GM21360 (cell line): ENCODE measurements around the gene METRNL.

ENCODE experiments used
- ATAC-seq: cut with Tn5 transposase; IDR thresholded peaks from one replicate; pipeline ENCODE4 v1.9.1; 2021; ENCODE audit warnings: mild to moderate bottlenecking, moderate library complexity; ENCODE audit not compliant: unreplicated experiment

The METRNL gene

DNA sequence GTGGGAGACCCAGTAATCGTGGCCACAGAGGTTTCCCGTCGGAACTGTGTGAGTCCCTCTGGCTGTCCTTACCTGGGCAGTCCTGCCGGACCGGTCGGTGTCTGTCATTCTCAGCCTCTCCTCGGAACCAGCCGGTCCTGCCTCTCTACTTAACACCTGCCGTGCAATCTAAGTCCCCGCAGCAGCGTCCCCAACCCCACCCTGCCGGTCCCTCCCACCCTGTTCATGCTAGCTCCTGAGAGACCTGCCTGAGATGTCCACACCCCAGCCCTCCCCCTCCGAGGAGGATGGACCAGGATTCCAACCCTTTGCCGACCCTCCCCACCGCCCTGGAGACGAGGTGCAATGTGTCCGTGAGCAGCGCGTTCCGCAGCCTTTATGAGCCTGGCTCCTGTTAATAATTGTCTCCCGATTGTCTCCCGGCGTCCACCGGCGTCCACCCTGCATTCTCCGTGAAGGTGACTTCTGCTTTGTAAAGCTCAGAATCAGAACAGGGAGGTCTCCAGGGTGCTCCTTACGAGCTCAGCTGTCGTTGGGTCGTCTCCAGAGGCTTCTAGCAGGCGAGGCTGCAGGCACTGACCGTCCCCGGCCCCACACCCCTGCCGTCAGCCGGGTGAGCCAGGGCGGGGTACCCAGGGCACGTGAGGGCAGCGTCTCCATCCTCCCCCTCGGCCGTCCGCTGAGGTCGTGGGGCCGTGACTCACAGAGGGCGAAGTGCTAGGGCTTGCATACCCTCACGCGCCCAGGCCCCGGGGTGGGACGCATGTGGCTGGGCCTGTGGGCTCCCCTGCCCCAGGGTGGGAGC, 10.1 kb downstream of the METRNL start:
- ATAC-seq: no peak

DNA sequence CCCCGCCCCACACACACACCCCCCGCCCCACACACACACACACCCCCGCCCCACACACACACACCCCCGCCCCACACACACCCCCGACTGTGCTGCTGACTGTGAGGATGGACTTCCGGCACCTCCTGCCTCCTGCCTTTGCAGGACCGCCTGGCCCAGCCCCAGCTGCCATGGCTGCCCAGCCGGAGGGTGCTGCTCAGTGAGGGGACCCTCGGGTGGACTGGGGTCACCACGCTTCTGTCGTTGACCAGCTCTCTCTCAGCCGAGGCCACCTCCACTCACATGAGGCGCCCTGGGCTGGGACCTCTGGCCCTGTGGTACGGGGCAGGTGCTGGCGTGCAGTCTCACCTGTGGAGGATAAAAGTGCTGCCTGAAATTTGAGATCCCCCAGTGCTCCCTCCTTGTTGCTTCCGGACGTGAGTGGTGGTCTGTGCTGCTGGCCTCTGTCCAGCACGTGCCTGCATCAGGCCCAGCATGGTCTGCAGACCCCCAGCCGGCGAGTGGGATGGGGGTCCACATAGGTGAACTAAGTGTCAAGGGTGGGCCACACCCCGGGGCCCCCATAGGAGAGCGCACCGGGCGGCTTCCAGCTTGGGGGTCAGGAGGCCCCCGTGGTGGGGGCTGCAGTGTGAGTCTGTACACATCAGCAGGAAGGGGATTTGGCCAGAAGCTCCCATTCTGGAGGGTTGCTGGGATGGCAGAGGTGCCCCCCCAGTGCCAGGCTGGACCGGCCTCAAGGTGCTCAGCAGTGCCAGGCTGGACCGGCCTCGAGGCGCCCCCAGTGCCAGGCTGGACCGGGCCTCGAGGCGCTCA, 11.2 kb downstream of the METRNL start:
- no peak for ATAC-seq

DNA sequence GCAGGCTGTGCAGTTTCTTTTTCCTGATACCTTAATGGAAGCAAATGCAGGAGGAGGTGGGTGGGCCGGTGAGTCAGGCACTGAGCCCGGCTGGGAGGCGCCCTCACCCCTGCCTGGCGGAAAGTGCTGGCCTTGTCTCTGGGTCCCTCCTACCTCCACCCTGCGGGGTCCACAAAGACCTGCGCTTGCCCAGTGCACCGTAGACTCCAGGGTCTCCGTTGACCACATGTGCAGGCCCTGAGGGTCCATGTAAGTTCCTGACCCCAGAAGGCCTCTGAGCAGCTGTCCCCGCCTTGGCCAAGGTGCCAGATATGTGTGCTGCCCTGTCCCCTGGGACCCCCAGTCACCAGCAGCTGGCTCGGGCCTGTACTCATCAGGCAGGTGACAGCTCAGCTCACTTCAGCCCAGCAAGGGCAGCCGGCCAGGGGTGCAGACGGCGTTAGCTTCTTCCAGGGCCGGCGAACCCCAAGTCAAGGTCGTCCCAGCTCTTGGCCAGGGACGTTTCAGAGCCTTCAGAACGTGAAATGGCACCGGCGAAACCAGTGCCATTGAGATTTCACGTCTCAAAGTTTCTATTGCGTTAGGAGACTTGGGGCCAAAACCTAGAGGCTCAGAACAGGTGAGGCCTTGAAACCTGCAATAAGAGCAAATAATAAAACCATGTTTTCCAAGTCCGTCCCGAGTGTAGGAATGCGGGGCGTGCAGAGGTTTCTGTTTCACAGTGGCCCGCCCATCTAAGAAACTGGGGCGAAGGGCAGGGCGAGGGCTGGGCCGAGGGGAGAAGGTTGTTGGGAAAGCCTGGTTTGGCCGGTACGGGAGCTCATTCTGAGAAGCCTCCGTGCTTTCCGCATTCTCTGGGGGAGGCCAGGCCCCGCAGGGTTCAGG, 12.1 kb downstream of the METRNL start:
- ATAC-seq: no peak

DNA sequence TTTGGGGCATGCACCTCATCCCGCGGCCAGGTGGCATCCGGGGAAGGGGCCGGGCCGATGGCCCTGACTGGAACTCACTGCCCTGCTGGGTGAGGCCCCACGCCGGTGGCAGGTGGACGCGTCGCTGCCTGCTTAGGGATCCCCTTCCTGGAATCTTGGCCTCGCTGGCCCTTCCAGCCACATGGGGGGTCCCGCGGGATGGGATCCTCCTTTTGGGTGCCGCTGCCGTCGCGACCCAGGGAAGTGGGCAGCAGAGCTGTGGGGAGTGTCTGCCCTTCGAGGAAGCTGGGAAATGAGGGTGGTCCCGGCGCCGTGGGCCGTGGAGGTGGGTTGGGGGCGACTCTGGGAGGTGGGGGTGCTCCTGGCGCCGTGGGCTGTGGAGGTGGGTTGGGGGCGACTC, 12.8 kb downstream of the METRNL start:
- no peak for ATAC-seq

DNA sequence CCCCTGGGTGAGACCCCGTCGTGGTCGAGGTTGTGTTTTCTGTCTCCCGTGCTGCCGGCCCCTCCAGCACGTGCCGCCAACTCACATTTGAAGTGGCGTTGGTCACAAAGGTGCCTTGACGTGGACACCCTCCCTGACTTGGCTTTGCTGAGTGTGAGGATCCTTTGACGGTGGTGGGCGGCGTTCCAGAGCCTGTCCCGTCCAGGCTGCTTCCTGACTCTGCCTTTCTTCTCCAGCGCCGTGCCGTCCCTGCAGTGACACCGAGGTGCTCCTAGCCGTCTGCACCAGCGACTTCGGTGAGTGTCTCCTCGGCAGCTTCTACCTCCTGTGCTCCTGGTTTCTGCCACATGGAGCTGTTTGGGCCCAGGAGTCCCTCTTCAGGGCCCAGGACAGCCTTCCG, 13.5 kb downstream of the METRNL start:
- no peak for ATAC-seq

DNA sequence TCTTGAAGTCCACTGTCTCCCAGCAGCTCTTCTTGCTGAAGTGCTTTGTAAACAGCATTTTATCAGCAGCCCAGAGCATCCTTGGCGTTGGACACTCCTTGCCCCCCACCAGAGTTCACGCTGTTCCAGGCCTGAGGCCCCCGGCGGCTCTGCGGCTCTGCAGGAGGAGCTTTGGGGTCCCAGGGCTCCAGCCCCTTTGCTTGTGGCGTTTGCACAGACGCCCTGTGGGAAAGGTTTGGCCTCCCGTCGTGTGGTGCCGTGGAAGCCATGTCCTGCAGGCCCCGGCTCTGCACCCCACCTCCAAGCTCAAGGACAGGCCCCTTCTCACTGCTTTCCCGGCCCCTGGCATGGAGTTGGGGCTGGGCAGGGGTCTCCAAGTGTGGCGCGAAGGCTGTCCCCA, 14.1 kb downstream of the METRNL start:
- ATAC-seq: no peak

DNA sequence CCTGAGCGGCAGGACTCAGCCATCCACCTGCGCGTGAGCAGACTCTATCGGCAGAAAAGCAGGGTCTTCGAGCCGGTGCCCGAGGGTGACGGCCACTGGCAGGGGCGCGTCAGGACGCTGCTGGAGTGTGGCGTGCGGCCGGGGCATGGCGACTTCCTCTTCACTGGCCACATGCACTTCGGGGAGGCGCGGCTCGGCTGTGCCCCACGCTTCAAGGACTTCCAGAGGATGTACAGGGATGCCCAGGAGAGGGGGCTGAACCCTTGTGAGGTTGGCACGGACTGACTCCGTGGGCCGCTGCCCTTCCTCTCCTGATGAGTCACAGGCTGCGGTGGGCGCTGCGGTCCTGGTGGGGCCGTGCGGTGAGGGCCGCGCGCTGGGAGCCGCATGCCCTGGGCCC, 14.9 kb downstream of the METRNL start:
- ATAC-seq: no peak

DNA sequence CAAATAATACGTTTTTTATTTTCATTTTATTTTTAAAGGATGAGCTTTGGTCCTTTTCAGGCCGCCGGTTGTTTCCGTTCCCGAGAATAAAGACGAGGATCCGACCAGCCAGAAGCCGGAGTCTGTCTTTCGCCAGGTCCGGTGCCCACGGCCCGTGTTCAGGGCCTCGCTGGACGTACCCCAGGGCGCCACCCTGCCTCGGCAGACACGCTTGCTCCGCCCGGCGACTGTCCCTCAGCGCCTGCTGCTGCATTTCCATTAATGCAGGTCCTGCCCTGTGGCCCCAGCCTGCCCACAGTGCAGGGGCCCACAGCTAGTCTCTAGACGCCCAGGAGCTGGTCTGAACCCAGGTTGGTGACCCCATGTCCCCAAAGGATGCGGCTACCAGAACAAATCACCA, 15.6 kb downstream of the METRNL start:
- no peak for ATAC-seq

DNA sequence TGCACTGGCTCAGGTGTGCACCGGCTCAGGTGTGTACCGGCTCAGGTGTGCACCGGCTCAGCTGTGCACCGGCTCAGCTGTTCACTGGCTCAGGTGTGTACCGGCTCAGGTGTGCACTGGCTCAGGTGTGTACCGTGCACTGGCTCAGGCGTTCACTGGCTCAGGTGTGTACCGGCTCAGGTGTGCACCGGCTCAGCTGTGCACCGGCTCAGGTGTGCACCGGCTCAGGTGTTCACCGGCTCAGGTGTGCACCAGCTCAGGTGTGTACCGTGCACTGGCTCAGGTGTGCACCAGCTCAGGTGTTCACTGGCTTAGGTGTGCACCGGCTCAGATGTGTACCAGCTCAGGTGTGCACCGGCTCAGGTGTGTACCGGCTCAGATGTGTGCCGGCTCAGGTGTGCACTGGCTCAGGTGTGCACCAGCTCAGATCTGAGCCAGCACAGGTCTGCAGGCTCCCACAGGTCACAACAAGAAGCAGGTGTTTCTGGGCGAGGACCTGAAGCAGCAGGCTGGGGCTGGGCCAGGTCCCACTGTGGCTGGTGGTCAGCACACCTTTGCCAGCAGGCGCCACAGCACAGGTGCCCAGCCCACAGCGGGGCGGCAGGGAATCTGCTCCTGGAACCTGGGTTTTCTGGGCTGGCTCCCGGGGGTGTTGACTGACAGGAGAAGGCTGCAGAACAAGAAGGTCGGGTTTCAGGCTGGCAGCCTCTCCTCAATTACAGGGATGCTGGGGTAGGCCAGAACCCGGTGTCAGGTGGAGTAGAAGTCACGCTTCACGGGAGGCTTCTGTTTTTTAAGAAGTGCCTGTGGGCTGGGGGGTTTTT, 17.2 kb downstream of the METRNL start:
- no peak for ATAC-seq

DNA sequence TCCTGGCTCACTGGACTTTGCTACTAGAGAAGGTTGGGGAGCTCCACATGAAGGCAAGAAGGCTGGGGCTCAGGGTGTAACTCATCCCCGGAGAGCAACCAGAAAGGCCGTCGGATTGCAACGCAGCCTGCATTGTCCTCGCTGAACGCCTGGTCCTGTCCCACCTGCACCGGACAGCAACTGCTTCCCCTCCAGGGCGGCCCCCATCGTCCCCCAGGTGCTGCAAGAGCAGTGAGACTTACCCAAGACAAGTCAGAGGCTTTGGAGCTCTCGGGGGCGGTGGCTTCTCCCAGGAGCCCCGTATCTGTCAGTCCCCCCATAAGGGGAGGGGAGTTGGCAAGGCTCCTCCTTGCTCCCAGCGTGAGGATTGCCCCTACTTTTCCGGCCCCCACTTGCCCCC, 18.4 kb downstream of the METRNL start:
- no peak for ATAC-seq

DNA sequence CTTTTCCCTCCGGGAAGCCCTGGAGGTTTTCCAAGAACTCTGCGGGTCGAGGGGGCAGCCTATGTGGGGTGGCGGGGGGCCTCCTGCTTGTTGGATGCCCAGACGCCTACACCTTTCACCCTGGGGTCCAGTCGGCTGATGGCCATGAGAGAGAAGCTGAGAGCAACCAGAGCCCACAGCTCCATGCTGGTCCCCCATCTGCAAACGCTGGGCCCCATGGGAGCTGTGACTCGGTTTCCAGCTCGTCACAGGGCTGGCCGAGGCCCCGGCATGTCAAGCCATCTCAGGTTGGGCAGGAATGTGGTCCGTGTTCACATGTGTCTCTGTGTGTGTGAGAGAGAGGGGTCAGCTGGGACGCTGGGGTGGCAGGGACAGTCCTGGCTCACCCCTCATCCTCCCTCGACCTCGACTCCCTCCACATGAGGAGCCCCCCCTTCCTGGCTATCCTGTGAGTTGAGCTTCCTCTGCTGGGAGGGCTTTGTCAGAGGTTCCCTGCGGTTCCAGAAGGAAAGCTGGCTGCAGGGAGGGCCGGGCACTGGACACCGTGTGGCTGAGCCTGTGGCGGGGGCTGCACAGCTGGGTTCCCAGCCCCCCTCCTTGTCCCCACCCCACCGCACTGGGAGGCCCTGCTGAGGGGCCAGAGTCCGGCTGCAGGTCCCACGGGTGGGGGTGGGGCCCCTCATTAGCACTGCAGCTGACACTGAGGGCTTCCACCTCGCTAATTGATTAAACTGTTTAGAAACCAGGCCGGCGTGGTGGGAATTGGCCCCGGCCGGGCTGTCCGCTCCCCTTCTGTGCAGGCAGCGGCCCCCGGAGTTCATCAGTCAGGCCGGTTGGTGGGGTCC, 19.1 kb downstream of the METRNL start:
- no peak for ATAC-seq

DNA sequence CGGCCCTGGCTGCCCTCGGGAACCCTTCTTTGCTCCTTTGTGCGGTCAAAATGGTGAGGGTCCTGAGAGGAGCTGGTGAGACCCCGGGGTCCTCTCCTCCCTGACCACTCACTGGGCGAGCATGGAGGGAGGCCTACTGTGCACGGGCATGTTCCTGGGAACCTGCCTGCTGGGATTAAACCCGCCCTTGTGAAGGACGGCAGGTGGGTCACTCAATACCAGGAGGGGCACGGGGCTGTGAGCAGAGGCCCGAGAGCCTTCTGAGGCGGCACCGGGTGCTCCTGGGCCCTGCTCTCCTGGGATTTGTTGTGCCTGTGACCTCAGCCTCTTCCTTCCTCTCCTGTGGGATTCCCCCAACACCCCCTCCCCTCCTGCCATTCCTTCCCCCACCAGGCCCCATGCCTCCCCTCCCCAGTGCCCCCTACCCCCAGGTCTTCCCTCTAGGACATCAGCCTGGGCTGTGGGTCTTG, 19.7 kb downstream of the METRNL start:
- no peak for ATAC-seq

DNA sequence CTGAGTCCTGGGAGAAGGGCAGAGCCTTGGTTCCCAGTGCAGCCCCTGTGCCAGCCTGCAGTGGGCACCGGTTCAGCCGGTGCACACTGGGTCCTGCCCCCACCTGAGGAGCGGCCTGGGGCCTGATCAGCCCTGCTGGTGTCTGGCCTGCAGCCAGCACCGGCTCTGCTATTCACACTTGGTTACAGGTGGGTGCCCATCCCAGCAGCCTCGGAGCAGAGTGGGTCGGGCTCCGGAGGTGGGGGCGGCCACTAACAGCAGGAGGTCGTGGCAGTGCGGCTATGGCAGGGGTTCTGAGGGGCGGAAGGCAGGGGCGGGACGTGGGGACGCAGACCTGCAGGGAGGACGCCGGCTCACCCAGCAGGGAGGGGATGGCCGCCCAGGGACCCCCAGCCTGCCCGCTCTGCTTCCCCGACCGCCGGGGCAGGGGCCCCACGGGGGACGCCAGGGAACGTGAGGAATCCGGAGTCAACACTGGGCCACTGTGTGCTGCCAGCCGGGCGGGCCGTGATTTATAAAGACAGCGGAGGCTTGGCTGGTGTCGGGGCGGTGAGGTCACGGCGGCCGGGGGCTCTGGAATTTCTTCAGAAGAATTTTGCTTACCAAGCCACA, 20.3 kb downstream of the METRNL start:
- no peak for ATAC-seq

DNA sequence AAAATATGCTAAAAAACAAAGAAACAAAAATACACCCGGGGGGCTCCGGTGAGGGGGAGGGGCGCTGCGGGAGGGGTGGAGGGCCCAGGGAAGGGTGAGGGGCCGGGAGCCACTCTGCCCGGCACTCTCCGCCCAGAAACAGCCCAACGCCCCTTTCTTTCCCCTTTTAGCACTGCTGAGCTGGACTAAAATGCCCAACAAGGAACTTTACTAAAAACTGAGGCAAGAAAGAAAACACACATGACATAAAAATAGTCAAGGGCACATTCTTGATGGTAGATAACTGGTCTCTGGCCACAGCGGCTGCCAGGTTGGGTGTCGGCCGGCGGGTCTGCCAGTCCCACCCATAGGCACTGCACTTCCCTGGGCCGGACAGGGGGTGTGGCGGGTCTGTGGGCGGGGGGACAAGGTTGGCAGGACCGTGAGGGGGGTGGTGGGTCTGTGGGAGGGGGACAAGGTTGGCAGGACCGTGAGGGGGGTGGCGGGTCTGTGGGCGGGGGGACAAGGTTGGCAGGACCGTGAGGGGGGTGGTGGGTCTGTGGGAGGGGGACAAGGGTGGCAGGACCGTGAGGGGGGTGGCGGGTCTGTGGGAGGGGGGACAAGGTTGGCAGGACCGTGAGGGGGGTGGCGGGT, 20.9 kb downstream of the METRNL start:
- ATAC-seq: no peak

DNA sequence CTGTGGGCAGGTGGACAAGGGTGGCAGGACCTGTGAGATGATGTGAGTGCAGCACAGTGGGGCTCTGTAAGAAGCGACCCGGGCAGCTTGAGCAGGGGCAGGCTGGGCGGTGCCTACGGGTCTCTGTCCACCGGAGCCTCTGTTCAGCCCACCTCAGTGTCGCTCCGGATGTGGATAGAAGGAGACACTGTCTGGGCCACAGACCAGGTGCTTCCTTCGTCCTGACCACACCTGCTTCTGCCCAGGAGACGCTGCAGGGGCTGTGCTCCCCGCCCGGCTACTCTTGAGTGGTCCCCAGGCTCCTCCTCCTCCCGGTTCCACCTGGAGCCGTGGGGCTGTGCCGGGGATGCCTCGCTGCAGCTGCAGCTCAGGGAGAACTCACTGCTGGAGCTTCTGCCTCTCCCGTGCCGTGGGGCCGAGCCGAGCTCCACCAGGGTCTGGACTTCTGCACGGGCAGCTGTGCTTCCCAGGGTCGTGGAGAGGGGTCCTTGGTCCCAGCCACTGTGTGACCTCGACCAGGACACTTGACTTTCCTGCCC, 21.5 kb downstream of the METRNL start:
- no peak for ATAC-seq

DNA sequence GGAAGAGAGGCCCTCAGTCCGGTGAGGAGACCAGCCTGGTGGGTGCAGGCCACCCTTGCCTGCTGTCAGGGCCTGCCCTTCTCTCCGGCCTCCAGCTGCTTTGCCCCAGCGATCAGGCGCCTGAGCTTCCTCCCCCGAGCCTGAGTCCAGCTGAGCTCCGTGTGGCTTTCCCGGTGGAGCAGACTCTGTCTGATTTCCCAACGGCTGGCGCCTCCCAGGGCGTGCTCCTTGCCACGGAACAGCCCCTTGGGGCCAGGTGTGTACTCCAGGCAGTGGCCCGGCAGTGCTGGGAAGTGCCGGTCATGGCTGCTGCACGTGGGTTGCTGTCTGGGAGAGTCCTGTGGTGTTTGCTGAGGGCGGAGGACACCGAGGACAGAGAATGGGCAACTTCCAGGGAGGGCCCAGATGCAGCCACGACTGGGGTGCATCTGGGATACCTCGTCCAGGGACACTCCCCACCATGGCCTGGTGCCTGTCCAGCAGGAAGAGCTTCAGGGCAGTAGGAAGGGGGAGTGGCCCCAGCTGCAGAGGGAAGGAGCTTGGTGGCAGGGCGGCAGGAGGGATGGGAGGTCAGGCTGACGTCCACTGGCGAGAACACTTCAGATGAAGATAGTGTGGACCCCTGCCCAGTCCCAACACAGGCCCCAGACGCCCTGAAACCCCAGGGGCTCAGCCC, 22.5 kb downstream of the METRNL start:
- no peak for ATAC-seq

DNA sequence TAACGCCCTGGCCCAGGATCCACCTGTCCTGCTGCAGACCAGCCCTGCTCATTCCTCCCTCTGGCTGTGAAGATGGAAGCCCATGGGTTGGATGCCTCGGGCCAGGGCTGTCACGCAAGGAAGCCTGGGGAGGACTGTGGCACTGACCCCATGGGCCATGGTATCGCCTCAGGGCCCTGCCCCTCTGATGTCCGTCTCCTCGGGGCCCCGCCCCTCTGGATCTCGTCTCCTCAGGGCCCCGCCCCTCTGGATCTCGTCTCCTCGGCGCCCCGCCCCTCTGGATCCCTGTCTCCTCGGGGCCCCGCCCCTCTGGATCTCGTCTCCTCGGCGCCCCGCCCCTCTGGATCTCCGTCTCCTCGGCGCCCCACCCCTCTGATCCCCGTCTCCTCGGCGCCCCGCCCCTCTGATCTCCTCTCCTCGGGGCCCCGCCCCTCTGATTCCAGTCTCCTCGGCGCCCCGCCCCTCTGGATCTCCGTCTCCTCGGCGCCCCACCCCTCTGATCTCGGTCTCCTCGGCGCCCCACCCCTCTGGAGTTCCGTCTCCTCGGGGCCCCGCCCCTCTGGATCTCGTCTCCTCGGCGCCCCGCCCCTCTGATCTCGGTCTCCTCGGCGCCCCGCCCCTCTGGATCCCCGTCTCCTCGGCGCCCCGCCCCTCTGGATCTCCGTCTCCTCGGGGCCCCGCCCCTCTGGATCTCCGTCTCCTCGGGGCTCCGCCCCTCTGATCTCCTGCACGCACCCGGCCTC, 24.0 kb downstream of the METRNL start:
- no peak for ATAC-seq
